RWPE2 (cell line): Measurements from ENCODE around the gene KREMEN1.

ENCODE experiments used
- ATAC-seq: fragments of 200-7000 bp; cut with Tn5 transposase; 3 replicates; pipeline ENCODE4 v1.9.1; 2021; ENCODE audit warnings: low read depth
- DNase-seq: peaks from one replicate; pipeline ENCODE4 v3.0.0-alpha.2; 2020; ENCODE audit warnings: low spot score
- H3K27ac ChIP-seq: fragments of 450-650 bp; 2 replicates; pipeline ENCODE4 v1.5.1; 2017; ENCODE audit warnings: mild to moderate bottlenecking; ENCODE audit not compliant: poor library complexity, severe bottlenecking
- H3K27me3 ChIP-seq: fragments of 250-450 bp; sonication (Bioruptor Pico); 2 replicates; pipeline ENCODE4 v1.5.1; 2021; ENCODE audit warnings: mild to moderate bottlenecking, moderate library complexity; ENCODE audit not compliant: insufficient read depth, poor library complexity, severe bottlenecking
- H3K36me3 ChIP-seq: fragments of 250-450 bp; sonication (Bioruptor Pico); 2 replicates; pipeline ENCODE4 v1.5.1; 2020; ENCODE audit warnings: low read depth, mild to moderate bottlenecking, moderate library complexity
- H3K4me1 ChIP-seq: fragments of 250-450 bp; sonication (Bioruptor Pico); 2 replicates; pipeline ENCODE4 v1.5.1; 2021; ENCODE audit warnings: mild to moderate bottlenecking, moderate library complexity; ENCODE audit not compliant: insufficient read depth, poor library complexity, severe bottlenecking
- H3K4me3 ChIP-seq: fragments of 250-450 bp; sonication (Bioruptor Pico); 2 replicates; pipeline ENCODE4 v1.5.1; 2021; ENCODE audit warnings: mild to moderate bottlenecking, moderate library complexity; ENCODE audit not compliant: severe bottlenecking
- H3K9me3 ChIP-seq: fragments of 250-450 bp; sonication (Bioruptor Pico); 2 replicates; pipeline ENCODE4 v1.5.1; 2021; ENCODE audit warnings: mild to moderate bottlenecking, moderate library complexity; ENCODE audit not compliant: severe bottlenecking
- CTCF ChIP-seq: fragments of 450-650 bp; IDR thresholded peaks from one replicate; pipeline ENCODE4 v1.5.1; 2017; ENCODE audit warnings: mild to moderate bottlenecking, moderate library complexity; ENCODE audit not compliant: poor library complexity, severe bottlenecking

Gene KREMEN1

GRCh38 chr22:29109822-29110221 is 37.0 kb downstream of the KREMEN1 start:
- DNase-seq: no peak
- no peak for TF ChIP-seq CTCF
- Histone ChIP-seq H3K9me3 (no peaks in the 10 kb centered on the region), H3K27ac (no peak overlapping the region), H3K27me3 (no peaks in the 10 kb centered on the region), H3K4me3 (no peak overlapping the region), H3K4me1 (no peaks in the 10 kb centered on the region), H3K36me3 (no peaks in the 10 kb centered on the region)
- ATAC-seq: no peak

- Histone ChIP-seq H3K36me3 (no peaks in the 10 kb centered on the region), H3K27ac (no peak overlapping the region), H3K9me3 (no peaks in the 10 kb centered on the region), H3K27me3 (no peaks in the 10 kb centered on the region), H3K4me3 (no peak overlapping the region), H3K4me1 (no peaks in the 10 kb centered on the region)
- TF ChIP-seq CTCF: no peak
- no peak for ATAC-seq
- no peak for DNase-seq
Measured at GRCh38 chr22:29110946-29111345, 38.1 kb downstream of the KREMEN1 start.

DNA sequence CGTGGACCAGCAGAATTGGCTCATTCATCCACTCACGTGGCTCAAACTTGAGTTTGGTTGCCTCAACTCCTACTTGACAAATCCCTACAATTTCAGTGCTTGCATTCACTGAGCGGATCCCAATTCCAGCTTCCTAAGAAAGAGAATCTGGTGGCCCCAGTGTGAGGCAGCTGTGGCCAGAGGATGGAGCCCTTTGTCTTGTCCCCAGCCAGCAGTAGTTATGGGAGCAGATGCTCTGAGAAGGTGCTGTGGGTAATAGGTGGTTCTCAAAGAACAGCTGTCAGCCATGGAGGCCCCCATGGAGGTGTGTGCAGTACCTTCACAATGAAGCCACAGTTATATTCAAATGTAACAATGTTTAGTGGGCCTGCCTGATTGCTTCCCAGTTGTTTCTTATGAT is 39.3 kb downstream of the KREMEN1 start:
- Histone ChIP-seq H3K4me1 (no peaks in the 10 kb centered on the region), H3K27ac (no peak overlapping the region), H3K9me3 (no peaks in the 10 kb centered on the region), H3K27me3 (no peaks in the 10 kb centered on the region), H3K36me3 (no peaks in the 10 kb centered on the region), H3K4me3 (no peak overlapping the region)
- ATAC-seq (no peak), DNase-seq (no peak)
- no peak for TF ChIP-seq CTCF

DNA sequence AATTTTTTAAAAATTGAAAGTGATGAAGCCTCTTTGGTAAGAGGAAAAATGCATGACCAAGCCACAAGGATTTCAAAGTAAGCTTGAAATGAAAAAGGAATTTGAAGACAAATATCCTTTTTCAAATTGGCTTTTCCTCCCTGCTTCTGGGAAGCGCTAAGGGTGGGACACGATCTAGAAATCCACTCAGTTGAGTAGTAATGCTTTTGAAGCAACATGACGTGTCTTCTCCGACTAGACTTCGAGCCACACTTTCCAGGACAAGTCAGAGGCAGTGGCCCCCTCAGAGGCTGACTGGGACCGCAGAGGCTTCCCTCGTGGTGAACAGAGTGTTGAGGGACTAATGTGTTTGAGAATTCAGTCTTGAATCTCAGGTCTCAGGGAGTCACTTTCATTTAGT is 39.8 kb downstream of the KREMEN1 start:
- H3K36me3 ChIP-seq: no peaks in the 10 kb centered on the region
- DNase-seq (no peak), ATAC-seq (no peak)
- H3K27me3 ChIP-seq: no peaks in the 10 kb centered on the region
- no peak overlapping the region for H3K27ac ChIP-seq
- H3K4me3 ChIP-seq: no peak overlapping the region
- H3K9me3 ChIP-seq: no peaks in the 10 kb centered on the region
- no peak for TF ChIP-seq CTCF
- H3K4me1 ChIP-seq: no peaks in the 10 kb centered on the region

GRCh38 chr22:29113319-29113718 is 40.5 kb downstream of the KREMEN1 start:
- ATAC-seq (no peak), DNase-seq (no peak)
- Histone ChIP-seq H3K36me3 (no peaks in the 10 kb centered on the region), H3K27ac (no peak overlapping the region), H3K4me3 (no peak overlapping the region), H3K27me3 (no peaks in the 10 kb centered on the region), H3K9me3 (no peaks in the 10 kb centered on the region), H3K4me1 (no peaks in the 10 kb centered on the region)
- no peak for TF ChIP-seq CTCF
